Medulla oblongata (tissue), 1 donor: ENCODE measurements around the gene COL21A1.

ENCODE experiments used
- DNase-seq: peaks from one replicate; pipeline ENCODE4 v3.0.0-alpha.2; 2015; ENCODE audit errors: extremely low spot score

The COL21A1 gene

DNA sequence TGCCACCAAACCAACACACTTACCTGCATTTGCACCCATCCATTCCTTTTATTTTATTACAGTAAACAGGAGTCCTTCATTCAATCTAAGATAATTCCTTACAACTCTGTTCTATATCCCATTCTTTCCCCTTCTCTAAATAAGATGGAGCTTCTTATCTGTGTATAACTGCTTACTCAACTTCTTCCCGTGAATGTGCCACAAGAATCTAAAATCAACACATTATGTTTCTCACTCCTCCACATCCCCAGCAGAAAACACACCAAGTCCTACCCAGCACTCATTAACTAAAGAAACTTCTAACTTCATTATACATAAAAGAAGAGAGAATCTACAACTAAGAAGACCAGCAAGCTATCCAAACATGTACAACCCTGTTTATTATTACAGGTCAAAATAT, 141.1 kb downstream of the COL21A1 start:
- DNase-seq, result no peak

DNA sequence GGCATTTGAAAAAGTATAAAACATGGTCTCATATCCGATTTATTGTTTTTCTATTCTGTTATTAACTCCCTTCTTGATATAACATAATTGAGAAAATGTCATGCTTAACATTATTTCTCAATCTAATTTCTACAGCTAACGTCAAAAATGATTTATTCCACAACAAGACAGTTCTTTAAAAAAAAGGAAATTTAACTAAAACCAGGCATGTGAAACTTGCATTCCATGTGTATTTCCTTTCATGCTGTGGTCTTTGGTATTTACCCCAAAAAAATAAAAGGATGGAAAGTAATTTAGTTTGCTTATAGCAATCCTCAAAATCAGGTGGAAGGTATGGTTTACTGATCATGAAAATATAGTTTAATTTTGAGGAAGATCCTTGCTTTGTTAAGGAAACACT, 142.8 kb downstream of the COL21A1 start:
- no peak for DNase-seq

DNA sequence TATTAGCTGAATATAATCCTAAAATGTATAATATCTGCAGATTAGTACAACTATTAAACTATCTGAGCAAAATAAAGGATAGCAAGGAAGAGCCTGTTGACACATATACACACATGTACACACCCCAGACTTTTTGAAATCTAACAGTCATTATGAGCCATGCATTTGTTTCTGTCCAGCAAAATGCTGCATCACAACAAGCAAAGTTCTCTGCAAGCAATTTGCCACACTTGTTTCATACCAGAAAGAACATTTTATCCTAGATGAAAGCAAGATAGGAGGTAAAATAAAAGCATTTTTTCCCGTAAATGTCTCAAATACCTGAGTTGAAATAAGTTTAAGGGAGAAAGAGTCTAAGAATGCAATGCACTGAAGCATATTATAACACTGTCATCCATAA, 145.2 kb downstream of the COL21A1 start:
- DNase-seq, result no peak

DNA sequence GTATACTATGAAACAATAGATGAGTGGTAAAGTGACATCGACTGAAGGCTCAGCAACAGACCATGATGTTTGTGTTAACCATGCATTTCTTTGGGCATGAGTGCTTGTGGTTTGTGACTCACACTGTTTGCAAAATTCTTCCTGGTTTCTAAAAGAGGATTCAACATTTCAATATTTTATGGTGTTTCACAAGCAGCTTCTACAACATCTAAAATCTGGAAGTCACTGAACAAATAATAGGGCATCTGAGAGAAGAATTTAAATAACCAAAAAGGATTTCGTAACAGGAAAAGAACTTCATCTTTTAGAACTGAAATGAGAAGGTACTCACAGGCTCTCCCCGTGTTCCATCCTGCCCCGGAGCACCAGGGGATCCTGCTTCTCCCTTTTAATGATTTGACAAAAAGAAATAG, 146.2 kb downstream of the COL21A1 start:
- no peak for DNase-seq

DNA sequence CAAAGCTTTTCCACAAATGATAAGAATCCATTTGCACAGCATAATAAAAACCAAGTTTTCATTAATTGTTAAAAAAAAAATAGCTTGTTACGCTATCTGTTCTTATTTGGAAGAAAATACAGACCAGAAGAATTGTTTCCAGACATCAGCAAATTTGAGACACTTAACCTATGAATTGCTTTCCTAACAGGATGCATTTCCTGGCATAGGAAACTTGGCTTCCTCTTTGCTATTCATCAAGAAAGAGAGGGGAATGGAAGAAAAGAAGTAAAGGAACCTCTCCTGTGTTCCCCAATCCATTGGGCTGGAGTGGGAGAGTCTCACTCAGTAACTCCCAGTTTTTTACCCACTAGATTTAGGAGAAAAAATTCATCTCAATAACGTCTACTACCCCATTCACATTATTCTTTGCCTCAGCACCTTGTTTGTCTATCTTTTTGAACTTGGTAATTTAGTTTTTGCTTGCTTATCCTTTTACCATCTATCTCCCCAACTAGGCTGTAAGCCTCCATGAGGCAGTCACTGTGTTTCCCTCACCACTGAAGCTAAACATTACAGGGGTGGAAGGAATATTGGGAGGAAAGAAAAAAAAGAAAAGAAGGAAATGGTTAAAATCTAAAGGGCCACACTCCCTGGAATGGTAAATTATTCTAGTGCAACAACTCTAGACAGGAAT, 150.3 kb downstream of the COL21A1 start:
- no peak for DNase-seq

DNA sequence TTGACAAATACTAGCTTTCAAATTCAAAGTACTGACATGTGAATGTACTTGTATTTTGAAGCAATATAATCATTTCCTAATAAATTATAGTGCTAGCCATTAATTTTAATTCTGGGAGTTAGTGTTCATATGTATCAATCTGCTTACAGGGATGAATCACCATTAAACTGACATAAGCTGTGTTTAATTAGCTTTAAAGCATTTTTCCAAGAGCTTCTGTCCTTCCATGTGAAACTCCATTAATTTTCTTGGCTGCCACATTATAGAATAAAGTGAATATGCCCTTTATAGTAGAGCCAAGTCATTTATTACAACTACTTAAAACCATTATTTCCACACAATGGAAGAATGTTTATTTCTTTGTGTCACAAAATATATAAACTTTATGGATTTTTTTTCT, 150.8 kb downstream of the COL21A1 start:
- no peak for DNase-seq

DNA sequence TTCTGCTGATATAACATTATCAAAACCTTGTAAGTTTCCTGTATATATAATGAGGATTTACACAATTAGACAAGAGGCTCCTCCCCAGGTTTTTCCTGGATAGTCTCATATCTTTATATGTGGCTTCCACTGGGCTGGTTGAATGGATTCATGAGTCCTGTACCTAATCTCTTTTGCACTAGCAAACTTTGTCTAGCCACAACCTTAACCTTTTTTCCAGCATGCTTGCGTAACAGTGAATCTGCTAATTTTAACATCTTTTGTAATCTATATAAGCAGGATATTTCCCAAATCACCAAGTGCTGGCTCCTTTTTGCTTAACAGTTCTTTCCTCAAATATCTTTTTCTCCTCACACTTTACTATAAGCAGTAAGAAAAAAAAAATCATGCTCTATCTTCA, 153.6 kb downstream of the COL21A1 start:
- no peak for DNase-seq

DNA sequence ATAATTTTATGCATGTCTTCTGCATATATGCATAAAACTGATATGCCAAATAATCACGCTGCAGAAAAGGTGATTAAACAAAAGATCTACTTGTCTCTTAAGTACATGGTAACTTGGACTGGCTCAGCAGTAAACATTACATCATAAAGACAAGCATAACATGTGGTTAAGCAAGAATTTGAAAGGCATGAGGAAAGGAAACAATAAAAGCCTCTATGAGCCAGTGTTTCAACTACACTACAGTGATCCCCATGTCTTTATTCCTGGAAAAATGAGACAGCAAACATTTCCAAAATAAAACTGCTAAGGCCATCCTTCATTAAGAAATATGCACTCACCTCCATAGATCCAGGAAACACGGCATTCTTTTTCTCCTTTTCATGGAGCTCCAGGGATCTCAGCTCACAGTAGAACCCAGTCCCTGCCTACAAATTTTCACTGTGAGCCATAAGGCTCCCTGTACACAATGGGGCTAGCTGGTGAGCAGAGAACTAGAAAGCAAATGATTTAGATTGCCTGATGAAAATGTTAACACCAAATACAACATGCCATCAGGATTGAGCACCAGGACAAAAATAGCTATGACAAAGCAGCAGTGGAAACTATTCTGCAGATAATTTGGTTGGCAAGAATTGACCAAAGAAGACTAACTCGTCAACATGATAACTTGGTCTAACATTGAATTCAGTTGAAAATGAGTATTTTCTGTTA, 156.1 kb downstream of the COL21A1 start:
- peak; percentile 5 for DNase-seq

DNA sequence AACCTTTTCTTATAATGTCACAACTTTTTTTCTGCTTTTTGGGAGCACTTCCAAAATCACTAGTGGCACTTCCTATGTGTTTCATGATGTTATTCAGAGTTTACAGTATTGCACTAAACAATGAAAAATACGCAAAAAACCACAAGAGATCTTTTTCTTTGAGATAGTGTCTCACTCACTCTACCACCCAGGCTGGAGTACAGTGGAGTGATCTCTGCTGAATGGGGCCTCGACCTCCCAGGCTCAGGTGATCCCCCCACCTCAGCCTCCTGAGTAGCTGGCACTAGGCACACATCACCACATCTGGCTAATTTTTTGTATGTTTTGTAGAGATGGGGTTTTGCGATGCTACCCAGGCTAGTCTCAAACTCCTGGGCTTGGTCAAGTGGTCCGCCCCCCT, 158.7 kb downstream of the COL21A1 start:
- no peak for DNase-seq

DNA sequence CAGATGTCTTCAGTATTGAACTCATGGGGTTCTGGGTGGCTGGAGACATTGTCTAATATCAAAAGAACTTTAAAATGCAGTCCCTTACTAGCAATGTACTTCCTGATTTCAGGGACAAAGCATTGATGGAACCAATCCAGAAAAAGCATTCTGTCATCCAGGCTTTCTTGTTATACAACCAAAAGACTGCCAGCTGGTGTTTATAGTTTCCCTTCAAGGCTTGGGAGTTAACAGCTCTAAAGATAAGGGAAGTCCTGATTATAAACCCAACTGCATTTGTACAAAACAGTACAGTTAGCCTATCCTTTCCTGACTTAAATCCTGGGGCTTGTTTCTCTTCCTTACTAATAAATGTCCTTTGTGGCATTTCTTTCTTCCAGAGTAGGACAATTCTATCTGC, 160.0 kb downstream of the COL21A1 start:
- DNase-seq, result no peak

DNA sequence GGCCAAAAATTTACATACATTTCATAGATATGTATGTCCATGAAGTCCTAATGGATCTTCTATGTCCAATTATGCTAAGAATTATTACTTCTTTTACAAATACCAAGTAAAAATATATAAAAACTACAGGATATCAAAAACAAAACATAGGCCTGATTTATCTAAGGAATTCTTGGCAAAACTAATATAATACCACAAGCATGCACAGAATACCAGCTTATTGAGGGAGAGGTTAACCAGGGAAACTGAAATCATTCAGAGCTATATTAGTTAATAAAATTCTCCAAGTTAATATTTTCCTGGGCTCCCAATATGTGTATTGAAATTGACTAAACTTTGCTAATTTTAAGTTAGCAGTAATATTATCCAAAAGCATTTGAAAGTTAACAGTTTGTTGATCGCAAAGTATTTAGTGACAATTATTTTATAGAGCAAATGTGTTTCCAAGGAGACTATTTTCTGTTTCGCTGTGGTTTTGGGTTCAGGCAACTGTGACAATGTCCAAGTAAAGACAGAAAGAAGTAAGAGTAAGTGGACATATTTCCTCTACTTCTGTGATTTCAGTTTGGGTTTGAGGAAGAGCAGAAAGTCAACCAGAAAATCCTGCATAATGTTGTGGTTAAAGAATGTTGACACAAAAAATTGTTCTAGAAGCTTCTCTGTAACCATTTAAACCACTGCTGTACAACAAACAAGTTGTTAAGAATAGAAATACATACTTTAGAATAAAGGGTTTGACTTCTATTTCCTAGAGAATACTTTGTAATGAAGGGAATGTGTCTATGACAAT, 167.4 kb downstream of the COL21A1 start:
- no peak for DNase-seq

DNA sequence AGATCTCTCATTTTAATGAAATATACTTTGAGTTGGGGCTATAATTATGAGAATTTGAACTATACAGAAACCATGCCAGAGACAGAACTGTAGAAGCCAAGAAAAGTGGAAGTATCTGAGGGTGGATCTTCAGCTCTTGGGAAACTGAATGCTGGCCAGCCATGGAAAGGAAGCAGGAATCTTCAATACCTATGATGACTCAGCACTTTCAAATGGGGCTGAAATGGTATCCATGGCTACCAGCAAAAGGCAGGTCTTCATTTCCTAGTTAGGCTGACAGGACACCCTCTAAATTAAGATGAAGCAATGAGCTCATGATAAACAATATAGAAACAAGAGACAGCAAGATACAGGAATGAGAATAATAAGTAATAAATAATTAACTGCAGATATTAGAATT, 171.3 kb downstream of the COL21A1 start:
- no peak for DNase-seq

DNA sequence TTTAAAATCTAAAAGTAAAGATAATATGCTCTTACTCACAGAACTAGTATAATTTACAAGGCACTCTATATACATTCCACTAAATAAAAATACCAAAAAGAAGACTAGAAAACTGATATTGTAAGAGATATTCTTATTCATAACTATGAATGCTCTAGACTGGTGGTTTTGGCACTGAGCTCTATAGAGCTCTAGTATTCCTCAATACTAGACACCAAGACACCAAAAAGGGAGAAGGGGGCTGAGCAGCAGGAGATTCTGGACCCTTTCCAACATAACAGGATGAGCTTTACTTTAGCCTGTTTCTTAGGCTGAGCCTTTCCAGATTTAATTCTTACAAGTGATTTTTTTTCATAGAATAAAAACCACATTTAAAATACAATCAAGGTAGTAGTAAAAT, 173.6 kb downstream of the COL21A1 start:
- DNase-seq, result no peak

DNA sequence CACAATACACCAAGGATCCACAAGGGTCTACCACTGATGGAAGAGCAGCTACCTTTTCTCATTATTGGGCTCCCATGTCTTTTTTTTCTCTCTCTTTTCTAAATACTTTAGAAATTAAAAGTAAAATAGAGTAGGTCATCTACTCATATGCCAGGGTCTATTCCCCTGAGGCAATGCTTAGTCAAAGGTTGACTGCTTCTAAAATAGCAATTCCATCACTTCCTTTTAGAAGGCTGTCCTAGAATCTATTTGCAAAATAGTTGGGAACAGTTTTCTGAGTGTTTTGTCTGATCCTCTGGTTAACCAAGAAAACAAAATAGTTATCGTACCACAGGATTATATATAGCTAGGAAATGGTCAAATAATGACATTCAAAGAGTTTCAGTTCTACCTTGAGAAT, 174.1 kb downstream of the COL21A1 start:
- DNase-seq, result no peak

DNA sequence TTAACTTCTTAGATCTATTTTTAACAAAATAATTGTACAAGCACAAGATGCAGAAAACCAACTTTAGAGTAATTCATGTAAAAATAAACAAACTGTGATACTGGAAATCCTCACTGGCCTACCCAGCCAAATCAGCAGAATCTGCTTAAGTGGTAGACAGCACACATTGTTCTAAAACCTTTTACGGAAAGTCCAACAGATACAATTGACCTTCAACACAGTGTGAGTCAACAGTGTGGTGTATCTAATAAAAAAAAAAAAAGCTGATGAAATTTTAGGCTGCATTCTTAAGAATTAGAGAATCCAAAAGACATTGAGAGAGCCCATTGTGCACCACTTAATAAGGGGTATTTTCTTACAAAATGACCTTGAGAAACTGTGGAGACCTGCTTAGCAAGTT, 174.5 kb downstream of the COL21A1 start:
- no peak for DNase-seq

DNA sequence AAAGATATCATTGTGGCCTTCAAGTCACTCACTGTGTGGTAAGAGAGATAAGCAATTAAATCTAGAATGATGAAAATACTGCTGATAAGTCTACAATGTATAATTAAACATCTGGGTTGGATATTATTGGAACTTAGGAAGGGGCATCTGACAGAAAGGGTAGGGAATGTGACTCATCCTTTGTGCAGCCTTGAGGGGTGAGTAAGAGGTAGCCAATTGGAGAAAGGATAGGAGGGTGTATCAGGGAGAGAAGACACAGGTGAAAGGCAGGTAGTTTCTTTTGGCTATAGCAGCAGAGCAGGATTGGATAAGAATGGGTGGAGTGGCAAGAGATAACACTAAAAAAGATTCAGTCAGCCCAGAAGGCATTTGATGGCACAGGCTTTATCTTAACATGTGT, 182.0 kb downstream of the COL21A1 start:
- no peak for DNase-seq

DNA sequence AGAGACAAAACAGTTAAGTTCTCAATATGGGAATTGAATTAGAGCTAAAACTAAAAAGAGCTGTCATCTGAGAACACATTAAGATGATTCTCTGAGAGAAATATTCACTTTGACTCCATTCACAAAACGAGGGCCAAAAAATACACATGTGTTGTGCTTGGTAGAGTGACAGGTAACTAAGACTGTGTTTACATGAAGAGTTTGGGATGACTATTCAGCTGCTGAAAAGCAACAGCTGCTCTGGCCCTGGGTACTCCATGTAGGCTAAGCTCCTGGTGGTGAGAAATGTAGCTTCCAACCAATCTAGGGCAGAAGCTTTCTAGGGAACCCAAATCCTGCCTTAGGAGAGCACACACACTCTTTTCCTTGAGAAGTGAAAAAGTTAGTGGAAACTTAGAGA, 184.5 kb downstream of the COL21A1 start:
- DNase-seq, result no peak

DNA sequence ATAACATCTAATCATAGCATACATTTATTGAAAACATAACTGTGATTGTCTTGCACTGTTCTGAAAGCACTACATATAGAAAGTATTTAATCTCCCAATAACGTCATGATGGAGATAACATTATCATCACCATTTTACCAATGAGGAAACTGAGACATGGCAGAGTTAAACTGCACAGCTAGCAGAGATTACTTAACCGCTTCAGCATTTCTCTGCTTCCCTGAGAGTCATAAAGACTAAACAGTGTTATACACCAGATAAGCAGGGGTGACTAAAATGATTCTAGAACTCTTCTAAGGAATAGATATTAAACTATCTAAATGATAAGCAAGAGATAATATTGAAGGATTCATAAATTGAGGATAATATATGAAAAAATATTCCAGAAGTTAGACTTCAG, 188.7 kb downstream of the COL21A1 start:
- DNase-seq, result no peak

DNA sequence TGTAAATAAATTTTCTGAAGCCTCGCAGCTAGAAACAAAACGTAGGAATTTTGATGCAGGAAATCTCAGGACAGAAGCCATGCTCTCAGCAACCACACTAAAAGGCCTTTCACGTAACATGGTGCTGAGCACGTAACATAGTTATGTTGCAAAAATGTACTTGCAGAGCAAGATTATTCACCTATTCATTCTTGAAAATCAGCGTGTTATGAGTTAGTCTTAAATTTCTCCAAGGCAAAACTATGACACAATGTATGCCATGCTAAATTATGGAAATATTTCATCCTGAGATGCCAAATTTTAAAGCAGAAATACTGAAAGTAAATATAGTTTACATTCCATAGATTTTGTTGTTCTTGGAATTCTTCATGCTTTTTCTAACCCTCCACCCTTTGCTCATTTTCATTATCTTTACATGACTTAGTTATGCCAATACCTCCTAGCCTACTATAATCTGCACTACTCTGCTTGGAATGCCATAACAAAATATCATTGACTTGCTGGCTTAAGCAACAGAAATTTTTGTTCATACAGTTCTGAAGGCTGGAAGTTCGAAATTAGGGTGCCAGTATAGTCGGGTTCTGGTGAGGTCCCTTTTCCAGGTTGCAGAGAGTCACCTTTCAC, 192.2 kb downstream of the COL21A1 start:
- no peak for DNase-seq

DNA sequence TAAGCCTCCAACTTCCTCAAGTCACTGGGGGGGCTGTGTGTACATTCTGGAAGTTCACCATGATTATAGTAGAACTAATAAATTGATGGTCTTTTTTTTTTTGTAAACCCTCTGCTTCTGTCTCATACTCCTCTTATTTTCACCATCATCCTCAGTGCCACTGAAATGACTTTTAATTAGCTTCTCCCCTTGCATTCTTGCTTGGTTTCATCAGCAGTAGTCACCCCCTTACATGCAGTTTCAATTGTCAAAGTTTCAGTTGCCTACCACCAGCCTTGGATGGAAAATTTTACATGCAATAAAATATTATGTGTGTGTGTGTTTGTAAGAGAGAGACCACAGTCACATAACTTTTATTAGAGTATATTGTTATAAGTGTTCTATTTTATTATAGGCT, 196.2 kb downstream of the COL21A1 start:
- DNase-seq, result no peak

DNA sequence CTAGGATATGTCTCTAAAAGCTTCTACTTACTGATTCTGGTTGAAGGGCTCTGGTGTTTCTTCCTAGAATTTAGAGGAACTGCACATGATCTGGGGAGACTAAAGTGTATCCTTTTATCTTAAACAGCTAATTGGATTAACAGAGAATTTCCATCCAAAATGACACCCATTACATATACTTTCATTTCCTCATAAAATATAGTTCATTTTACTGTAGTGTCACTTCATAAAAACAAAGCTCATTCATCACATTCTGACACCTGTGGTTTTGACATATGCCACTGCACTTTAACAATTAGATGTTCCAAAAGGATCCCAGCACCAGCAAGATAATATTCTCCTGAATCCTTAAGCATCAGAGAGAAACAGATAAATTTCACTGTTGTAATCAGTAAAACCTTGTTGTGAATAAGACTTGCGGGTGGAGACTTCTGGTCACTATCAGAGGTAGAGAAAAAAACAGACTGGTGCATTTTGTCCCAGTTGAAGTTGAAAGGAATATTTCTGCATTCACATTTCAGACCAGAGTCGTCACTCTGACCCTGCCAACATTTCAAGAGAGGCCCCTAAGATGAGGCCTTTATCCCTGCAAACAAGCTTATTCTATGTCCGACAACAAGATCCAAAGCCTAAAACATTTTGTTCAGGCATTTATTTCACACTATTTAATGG, 196.7 kb downstream of the COL21A1 start:
- DNase-seq, result no peak

DNA sequence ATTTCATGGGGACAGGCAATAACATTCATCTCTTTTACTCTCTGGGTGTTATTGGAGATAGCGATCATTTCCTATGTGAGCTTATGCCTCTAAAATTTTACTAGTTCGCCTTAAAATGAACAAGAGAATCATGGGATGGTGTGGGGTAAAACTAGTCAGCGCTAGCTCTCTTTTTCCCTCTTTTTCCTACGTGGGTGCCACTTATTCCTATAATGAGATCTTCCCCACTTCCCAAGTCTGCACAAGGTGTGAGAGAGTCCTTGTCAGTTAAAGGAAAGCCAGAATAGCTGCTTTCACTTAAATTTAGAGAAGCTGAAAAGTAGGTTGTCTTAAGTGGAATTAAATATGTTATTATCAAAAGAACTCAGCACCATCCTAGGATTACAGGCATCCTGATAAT, 198.8 kb downstream of the COL21A1 start:
- no peak for DNase-seq
